Dermis microvascular lymphatic vessel endothelial cell (primary cell): ENCODE data around the gene SPAG9. TPM values are rescaled to one million over a fixed set of nuclear protein-coding genes. Genes with fewer than 3 reads are reported as not detected.

Experiments
- DNase-seq, 2 donors: peaks; one replicate each; pipeline versions ENCODE4 v3.0.0 to v3.0.0-alpha.2; 2010; ENCODE audit warnings: low read depth in 2 of 2
- total RNA-seq: library from RNA; depleted of rRNA; stranded (reverse); fragments of >200 nt; gene quantifications from 2 replicates; pipeline ENCODE4 v1.2.1, GENCODE V29; 2014

SPAG9 gene
- total RNA-seq, 1 donor from 2014 or later, result 104 TPM

DNA sequence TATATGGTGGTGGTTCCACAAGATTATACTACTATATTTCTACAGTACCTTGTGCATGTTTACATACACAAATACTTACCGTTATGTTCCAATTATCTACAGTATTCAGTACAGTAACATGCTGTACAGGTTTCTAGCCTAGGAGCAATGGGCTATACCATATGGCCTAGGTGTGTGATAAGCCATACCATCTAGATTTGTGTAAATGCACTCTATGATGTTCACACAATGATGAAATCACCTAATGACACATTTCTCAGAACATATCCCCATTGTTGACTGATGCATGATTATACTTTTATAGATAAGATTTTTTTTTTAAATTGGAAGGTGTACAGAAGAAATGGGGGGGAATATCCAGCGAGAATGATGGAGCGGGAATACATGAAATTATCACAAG, 131.5 kb downstream of the SPAG9 start:
- DNase-seq, result no peak

DNA sequence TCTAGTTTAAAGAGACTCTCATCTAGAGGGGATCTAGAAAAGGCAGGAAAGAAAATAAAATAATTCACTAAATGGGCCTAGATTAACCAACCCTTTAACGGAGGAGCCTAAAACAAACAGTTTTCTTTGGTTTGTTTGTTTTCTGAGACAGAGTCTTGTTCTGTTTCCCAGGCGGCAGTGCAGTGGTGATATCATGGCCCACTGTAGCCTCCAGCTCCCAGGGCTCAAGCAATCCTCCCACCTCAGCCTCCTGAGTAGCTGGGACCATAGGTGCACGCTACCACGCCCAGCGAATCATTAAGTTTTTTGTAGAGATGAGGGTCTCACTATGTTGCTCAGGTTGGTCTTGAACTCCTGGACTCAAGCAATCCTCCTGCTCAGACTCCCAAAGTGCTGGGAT, 132.2 kb downstream of the SPAG9 start:
- no peak for DNase-seq

DNA sequence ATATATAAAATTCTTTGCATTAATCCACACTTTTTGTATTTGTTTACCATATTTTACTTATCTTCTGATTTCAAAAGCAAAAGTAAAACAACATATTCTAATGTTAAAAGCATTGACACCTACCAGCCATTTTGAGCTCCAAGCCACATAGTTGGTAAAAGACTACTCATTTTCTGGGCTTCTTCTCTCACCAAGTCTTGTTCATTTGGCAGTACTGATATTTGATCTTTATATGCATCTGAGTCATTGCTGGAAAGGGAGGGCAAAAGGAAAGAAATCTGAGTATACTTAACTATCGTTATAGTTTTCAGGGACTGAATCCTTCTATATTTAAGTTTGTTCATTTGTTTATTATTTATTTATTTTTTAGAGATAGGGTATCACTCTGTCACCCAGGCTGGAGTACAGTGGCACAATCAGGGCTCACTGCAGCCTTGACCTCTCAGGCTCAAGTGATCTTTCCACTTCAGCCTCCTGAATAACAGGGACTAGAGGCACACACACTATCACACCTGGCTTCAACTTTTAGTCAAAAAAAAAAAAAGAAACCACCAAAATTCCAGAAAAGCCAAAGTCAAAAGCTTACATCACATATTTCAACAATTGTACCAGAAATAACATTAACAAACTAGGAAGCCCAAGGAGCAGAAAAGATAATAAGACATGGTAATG, 133.5 kb downstream of the SPAG9 start:
- DNase-seq, result no peak

DNA sequence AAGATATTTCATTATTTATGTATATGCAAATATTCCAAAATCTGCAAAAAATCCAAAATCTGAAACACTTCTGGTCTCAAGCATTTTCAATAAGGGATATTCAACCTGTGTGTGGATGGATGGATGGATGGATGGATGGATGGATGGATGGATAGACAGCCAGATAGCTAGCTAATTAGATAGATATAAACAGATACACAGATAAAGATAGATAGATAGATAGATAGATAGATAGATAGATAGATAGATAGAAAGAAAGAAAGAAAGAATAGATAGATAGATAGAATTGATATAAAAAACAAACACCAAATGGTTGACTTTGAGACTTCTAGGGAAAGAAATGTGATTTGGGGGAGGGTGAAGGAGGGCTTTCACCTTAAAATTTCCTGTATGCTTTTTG, 139.4 kb downstream of the SPAG9 start:
- no peak for DNase-seq

DNA sequence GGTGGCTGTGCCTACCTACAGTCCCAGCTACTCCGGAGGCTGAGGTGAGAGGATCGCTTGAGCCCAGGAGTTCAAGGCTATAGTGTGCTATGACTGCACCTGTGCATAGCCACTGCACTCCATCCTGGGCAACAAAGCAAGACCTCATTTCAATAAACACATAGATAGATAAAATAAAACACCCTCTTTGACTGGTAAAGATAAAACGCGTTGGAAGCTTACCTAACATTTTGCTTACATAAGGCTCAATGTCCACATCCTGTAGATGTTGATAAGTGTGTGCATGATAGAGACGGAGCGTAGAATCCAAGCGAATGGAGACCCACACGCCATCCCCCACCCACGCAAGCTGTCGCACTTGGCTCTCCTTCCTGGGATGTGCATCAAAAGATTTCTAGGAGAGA, 141.1 kb downstream of the SPAG9 start:
- no peak for DNase-seq

DNA sequence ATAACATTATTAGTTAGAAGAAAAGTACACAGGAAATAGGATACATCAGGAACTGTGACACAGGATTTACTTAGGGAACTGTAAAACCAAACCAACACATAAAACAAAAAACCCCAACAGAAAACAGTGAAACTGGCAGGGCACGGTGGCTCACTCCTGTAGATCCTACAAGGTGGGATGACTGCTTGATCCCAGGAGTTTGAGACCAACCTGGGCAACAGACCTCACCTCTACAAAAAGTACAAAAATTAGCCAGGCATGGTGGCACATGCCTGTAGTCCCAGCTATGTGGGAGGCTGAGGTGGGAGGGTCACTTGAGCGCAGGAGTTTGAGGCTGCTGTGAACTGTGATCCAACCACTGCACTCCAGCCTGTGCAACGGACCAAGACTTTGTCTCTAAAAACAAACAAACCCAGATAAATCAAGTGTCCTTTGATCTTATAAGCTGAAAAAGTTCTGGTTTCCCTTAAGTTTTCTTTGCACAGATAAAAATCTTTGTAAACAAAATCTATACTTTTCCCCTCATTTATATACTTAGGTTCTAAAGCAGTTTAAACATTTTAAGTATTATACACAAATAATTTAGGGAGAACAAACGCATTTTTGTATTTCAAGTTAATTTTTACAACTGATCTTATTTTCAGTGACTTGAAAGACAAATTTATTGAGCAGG, 143.0 kb downstream of the SPAG9 start:
- DNase-seq, result peak in 1 of 2 donors; percentile 19

DNA sequence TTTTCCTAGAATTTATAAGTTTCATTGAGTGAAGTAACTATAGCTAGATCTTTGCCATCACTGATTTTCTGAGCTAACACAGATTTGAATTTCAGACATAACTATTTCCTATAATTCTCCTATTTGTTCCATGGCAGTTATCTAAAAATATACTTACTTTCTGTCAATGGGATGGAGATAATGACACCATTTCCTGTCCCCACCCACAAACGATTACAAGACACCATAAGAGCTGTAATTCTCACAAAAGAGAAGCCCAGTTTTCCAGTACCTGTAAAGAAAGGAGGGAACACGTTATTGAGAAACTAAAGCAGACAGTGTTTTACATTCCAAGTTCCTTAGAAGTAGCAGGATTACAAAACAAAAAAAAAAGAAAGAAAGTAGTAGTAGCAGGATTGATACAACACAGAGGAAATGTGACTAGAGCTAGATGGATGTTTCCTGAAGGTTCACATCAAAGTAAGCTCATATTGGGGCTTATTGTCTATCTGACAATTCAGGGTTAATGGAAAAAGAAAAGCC, 143.7 kb downstream of the SPAG9 start:
- DNase-seq, result peak; percentile 47 to 71

DNA sequence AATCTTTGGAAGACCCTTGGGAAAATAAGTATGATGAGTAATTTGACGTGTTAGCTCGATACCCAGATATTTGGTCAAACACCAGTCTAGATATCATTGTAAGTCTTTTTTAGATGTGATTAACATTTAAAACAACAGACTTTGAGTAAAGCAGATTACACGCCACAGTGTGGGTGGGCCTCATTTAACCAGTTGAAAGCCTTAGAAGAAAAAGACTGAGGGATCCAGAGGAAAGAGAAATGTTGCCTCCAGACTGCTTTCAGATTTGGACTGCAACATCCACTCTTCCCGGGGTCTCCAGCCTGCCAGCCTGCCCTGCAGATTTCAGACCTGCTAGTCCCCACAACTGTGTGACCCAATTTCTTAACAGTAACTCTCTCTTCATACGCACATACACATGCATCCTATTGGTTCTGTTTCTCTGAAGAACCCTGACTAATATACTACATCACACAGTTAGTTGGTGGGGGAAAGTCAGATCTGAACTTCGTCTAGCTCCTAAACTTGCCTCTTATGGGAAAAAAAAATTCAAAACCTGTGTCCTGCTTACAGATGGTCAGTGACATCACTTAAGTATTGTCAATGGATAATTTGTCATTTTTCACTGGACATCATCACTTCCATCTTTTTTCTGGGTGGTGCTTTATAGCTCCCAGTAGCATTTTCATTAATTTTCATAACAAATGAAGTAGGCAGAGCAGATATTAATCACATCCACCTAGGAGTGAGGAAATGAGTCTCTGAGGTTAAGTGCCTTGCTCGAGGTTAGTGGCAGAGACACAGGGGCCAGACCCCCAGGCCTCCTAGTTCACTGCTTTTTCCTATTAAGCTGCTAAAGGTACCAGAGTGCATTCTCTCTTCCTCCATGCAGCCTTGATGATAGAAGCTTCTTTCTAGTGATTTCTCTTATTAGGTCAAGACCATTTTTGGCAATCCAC, 146.8 kb downstream of the SPAG9 start:
- no peak for DNase-seq

DNA sequence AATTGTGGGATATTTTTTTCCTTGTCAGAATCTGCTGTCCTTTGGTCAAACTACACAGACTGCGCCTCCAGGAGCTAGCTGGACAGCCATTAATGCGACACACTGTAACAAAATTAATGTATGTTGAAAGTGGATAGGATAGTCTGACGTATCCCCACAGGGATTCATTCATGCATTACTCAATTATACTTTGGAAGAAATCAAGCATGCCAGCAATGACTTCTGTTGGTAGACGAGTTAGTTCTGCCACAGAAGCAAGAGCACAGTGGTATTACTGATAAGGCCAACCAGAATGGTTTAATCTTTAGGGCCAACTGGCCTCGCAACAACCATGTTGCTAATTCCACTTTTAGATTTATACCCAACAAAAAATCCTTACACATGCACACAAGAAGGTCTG, 148.1 kb downstream of the SPAG9 start:
- no peak for DNase-seq

DNA sequence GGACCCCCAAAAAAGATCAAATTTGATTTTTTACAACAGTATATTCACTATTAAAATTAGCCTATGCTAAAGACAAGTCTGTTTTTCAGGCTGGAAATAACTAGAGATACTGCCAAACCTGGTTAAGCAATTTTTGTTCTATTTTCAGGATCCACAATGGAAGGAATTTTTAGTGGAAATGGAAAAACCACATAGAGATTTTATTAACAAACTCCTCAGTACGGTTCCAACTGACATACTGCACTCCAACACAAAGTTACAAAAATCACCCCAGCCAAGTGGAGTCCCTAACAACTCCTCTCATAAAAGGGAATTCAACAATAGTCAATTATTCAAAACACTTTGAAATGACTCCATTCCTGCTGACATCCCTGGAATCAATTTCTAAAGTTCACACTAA, 152.9 kb downstream of the SPAG9 start:
- DNase-seq, result peak in 1 of 2 donors; percentile 68

DNA sequence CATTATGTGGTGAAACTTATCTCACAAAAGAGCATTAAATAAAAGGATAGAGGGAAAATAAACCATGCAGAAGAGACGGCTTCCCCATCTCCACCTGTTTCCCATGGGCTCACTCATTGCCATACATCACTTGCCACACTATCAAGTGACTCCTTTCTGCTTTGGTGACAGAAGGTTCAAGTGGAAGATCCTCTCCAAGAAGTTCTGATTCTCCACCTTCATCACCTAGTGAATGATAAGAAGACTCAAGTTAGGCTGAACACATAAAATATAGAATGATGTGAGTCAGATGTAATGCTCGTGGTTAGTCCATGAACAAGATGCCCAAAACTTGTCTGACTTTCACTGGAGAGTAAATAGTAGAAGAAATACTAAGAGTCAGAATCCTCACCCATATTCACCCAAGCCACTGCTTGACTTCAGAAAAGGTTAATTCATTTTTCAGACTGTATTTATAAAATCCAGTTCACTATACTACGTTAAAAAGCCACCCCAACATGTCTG, 154.5 kb downstream of the SPAG9 start:
- DNase-seq, result no peak

DNA sequence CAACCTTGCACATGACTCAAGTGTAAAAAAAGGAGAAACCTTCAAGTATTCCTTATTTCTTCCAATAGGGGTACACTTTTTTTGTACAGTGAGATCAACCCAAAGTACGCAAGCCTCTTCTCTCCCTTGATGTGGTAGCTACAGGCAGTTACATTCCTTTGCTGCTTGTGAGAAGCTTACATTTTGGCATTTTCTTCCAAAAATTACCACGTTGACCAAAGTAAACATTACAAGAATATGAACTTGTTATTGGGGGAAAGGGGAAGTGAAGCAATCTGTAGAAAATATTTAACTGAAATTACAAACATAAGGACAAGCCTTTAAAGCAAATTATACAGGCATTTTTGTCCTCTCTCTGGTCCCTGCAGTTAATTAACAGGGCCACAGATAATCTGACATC, 157.5 kb downstream of the SPAG9 start:
- DNase-seq, result no peak

DNA sequence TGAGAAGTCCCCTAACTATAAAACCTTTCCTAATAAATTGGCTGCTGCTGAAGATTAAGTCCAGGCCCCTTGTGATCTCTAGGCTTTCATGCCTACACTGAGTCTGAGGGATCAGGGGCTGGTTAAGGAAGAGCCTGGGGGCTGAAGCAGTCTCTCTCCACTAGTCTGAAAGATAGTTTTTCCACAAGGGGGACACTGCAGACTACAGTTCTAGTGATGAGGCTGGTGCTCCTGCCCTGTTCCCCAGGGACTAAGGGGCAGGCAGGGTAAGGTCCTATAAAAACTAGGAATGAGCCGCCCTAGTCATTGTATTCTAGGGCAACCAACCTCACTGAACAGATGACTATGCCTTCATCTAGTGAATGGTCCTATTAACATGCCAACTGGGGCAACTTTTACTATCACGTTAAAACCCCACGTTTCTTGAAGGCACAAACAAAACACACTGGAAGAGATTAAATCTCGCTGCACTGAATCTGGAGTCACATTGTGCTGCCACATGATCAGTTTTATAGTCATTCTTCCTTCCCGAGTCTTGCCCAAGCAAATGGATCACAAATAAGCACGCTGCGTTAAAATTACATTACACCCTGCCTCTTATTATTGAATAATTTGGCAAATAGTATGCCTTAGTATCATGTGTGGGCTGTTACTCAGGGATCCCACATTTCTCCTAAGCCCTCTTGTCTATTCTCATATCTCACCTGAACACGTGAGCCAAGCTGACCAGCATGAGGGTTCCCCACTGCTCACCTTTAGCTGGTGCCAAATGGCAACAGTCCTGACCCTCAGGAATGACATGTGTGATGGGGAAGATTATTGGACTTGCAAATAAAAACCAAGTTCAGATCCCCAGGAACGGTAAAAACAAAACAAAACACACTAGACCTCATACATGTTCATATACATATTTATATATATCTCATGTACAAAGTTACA, 159.1 kb downstream of the SPAG9 start:
- DNase-seq, result no peak

DNA sequence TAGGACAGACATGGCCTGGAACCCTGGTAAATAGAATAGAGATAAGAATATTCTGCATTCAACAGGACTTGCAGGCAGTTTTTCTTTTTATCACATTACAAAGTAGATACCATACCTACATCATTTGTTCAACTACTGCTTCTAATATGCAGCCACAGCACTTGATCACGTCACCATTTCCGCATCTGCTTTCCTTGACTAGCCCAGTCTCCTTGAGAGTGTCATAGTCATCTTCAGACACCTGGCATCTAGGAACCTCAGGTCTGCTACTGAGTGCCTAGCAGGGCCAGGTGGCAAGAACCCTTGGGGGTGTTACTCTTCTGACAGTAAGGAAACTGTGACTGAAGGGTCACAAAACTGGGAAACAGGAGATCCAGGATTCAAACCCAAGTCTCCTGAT, 161.3 kb downstream of the SPAG9 start:
- no peak for DNase-seq

DNA sequence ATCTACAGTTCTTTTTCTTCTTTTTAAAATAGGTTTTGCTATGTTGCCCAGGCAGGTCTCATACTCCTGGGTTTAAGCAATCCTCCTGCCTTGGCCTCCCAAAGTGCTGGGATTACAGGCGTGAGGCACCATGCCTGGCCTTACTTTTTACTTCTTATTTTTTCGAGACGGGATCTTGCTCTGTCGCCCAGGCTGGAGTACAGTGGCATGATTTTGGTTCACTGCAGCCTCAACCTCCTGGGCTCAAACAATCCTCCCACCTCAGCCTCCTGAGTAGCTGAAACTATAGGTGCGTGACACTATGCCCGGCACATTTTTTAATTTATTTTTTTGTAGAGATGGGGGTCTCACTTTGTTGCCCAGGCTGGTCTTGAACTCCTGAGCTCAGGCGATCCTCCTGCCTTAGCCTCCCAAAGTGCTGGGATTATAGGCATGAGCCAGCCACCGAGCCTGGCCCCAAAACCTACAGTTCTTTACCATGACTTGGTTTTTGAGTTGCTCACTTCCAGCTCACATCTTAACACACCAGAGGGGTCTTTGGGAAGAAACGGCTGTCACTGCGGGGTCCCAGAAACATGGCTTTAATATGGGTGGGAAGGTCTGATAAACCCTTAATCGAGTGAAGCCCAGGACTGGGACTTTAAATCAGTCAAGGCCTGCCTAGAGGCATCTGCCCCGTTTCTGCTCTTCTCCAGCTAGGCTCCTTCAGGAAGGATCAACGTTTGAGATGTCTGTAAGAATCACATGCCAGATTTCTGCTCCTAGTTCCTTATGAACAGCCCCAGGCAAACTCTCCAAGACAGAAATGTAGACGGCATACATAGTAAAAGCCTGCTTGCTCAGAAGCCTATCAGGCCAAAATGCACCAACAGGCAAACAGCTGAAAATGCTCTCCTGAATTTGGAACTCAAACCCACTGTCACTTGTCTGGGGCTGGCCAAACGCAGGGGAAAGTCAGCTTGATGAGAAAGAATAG, 162.8 kb downstream of the SPAG9 start:
- DNase-seq, result no peak

DNA sequence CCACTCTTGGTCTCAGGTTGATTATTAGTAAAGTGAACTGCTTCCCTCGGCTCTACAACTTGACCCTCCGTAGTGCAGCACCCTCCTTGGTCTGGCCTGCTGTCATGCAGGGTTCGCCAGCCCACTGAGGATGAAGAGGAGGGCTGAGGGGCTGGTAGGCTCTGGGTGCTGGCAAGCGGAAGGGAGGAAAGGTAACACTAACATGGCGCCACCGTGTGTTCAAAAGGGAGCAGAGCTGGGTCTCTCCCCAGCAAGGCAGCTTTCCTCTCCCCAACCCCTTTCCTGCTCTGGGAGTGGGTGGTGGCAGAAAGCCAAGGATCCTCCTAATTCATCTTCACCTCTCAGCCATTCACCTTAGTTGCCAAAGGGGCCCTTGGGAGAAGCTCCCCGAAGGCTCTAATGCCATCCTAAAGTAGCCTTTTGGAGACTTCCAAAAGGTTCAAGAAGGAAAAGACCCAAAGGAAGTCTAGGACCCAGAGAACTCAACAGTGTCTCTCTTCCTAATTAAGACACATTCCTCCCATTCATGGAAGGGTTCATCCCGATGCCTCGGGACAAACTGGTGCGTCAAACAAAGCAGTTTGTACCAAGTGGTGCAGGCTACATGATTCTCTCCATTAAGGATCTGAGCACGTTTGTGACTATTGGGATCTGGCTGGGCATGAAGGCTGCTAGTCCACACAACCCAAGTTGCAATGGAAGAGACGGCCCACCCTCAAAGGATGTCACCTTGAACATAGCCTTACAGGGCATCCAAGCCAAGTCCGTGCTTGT, 163.7 kb downstream of the SPAG9 start:
- peak; percentile 24 to 54 for DNase-seq

DNA sequence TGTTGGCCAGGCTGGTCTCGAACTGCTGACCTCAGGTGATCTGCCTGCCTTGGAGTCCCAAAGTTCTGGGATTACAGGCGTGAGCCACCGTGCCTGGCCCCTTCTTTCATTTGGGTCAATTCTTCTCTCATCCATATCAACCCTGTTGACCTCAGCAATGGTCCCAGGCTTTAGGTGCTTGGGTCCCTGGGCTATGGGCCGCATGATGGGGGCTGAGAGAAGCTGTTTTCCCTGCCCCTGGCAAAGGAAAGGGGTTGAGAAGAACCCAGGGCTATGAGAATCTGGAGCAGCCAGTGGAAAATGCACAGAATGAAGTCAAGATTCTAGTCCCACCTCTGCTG, 164.3 kb downstream of the SPAG9 start:
- DNase-seq, result no peak

DNA sequence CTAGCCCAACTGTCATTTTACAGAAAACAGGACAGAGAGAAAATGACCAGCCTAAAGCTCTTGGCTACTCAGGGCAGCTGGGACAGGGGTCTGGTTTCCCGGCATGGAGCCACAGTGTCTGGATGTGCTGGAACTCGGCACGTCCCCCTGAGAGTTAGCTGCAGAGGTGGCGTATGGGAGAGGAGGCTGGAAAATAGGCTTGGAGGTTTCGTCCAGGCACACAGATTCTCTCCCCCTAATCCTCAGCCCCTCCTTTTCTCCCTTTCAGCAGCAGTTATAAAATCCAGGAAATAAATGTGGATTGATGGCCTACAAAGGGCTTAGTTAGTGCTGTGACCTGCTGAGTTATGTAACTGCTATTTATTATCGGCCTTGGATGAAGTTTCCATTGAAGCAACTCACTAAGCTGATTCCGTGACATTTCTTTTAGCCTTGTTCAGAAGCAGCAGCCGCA, 165.0 kb downstream of the SPAG9 start:
- no peak for DNase-seq

DNA sequence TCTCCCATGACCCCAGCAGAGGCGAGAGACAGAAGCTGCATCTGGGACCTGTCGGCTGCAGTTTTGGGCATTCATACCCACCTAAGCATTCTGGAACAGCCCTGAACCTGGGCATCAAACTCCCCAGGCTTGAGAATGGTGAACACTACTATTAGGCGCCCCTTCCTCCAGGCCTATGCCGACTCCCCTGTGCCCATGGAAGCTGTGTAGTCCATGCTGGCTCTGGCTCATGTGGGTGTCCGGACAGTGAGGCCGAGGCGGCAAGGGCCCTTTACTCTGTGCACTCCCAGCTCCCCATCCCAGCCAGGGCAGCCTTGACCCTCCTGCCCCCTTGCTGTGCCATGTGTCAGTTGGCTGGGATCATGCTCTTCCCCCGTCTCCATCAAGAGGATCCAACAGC, 165.5 kb downstream of the SPAG9 start:
- no peak for DNase-seq
